Activated B cell treated with CpG ODN at 0.5 μM for 24 hours (primary cell): Measurements from ENCODE around the gene RFPL2. TPM values are rescaled to one million over a fixed set of nuclear protein-coding genes. Genes with fewer than 3 reads are reported as not detected.
"Not testable (repeated sequence)": the region's sequence is repeated elsewhere in the genome, so short reads cannot be mapped to it uniquely, and the experiment has no call there.

Experiments used
- ATAC-seq: fragments of 200-7000 bp; cut with Tn5 transposase; one replicate; pipeline ENCODE4 v1.10.0; 2021; ENCODE audit warnings: low read depth, mild to moderate bottlenecking, moderate library complexity
- CTCF ChIA-PET: fragments of 350-600 bp; sonication (Branson Sonifier 250); formaldehyde crosslinking; loops from one replicate; lab custom pipeline; 2021; ENCODE audit warnings: antibody characterized with exemption; lab: Charles Lee
- POLR2A ChIA-PET: fragments of 350-600 bp; sonication (Branson Sonifier 250); formaldehyde crosslinking; loops from one replicate; lab custom pipeline; 2021; ENCODE audit warnings: antibody characterized with exemption; lab: Charles Lee
- DNase-seq: peaks from one replicate; pipeline ENCODE4 v3.0.0; 2022
- H3K27ac Mint-ChIP-seq: one replicate; pipeline ENCODE4 v1.8.0; 2020; ENCODE audit warnings: mixed read lengths
- H3K27me3 Mint-ChIP-seq: one replicate; pipeline ENCODE4 v1.8.0; 2021; ENCODE audit warnings: mixed read lengths
- H3K36me3 Mint-ChIP-seq: one replicate; pipeline ENCODE4 v1.8.0; 2021; ENCODE audit warnings: low read depth, mixed read lengths
- H3K4me1 Mint-ChIP-seq: one replicate; pipeline ENCODE4 v1.8.0; 2021; ENCODE audit warnings: mixed read lengths
- H3K4me3 Mint-ChIP-seq: one replicate; pipeline ENCODE4 v1.8.0; 2020; ENCODE audit warnings: mild to moderate bottlenecking, mixed read lengths
- H3K9me3 Mint-ChIP-seq: one replicate; pipeline ENCODE4 v1.8.0; 2020; ENCODE audit warnings: mixed read lengths
- intact Hi-C: fragments of 100-400 bp; cut with micrococcal nuclease; formaldehyde crosslinking; loops from one replicate; pipeline ENCODE4 v1.15.1; 2024
- total RNA-seq: library from RNA; stranded (reverse); gene quantifications from 2 replicates; pipeline ENCODE4 v1.2.3, GENCODE V29; 2022
- TF ChIP-seq, protein P1 (sequence below): fragments of 200-600 bp; IDR thresholded peaks from one replicate; pipeline ENCODE4 v1.8.0; 2022; ENCODE audit warnings: antibody characterized with exemption, mild to moderate bottlenecking

Gene RFPL2
- total RNA-seq, 1 donor from 2014 or later, result not detected

DNA sequence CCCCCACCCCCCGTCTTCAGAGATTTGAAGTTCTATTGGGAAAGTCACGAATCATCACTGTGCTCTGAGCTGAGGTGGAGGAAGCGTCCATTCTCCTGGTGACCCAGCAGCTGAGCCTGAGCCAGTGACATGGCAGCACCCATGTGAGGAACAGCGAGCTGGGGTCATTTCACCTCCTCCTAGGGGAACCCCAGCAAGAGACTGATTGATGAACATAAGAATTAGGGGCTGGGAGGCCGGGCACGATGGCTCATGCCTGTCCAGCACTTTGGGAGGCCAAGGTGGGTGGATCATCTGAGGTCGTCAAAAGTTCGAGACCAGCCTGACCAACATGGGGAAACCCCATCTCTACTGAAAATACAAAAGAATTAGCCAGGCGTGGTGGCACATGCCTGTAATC, 11.5 kb downstream of the RFPL2 start:
- CTCF ChIA-PET, DNase-seq, POLR2A ChIA-PET, H3K27ac Mint-ChIP-seq, H3K4me1 Mint-ChIP-seq, H3K4me3 Mint-ChIP-seq, intact Hi-C loops, H3K36me3 Mint-ChIP-seq, ATAC-seq, H3K9me3 Mint-ChIP-seq: not testable (repeated sequence)
- H3K27me3 Mint-ChIP-seq, result peaks cover 26% of the 10 kb centered on the region

DNA sequence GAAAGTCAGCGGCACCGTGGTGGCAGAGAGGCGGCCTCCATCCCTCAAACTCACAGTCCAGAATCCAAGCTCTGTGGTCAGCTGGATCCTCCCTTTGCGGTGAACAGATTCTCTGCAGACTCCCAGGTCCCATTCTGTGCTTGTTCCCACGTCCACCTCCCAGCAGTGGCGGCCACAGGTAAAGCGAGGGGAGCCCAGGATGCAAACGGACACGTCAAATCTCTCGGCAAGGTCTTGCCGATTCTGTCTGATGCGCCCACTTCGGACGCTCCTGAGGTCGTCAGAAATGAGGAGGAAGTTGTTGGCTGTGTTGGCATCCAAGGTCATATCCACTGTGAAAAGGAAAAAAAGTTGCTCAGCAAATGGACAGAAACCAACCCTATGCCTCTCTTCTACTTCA, 13.9 kb downstream of the RFPL2 start:
- H3K36me3 Mint-ChIP-seq, CTCF ChIA-PET, H3K4me1 Mint-ChIP-seq: not testable (repeated sequence)

DNA sequence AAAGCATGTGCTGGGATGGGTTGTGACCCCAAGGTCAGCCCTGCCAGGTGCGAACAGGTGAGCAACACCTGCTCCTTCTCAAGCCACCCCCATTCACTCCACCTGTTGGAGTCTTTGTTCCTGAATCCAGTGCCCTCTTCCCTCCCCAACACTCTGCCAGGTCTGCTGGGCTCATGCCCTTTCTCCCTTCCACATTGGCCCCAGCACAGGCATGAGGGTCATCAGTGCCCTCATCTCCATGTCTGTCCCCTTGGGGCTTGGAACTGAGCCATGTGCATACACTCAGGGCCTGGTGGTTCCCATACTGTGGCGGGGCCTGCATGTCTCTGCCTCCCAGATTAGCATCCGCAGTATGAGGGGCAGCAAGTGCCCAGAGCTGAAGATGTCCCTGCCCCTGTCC, 19.1 kb downstream of the RFPL2 start:
- DNase-seq, result no peak
- ChIA-PET CTCF (no interaction called here), POLR2A (no interaction called here)
- TF ChIP-seq, protein P1, sequence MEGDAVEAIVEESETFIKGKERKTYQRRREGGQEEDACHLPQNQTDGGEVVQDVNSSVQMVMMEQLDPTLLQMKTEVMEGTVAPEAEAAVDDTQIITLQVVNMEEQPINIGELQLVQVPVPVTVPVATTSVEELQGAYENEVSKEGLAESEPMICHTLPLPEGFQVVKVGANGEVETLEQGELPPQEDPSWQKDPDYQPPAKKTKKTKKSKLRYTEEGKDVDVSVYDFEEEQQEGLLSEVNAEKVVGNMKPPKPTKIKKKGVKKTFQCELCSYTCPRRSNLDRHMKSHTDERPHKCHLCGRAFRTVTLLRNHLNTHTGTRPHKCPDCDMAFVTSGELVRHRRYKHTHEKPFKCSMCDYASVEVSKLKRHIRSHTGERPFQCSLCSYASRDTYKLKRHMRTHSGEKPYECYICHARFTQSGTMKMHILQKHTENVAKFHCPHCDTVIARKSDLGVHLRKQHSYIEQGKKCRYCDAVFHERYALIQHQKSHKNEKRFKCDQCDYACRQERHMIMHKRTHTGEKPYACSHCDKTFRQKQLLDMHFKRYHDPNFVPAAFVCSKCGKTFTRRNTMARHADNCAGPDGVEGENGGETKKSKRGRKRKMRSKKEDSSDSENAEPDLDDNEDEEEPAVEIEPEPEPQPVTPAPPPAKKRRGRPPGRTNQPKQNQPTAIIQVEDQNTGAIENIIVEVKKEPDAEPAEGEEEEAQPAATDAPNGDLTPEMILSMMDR, result no peak
- no peaks in the 10 kb centered on the region for H3K9me3 Mint-ChIP-seq
- H3K36me3 Mint-ChIP-seq, result no peaks in the 10 kb centered on the region
- H3K4me1 Mint-ChIP-seq, result no peaks in the 10 kb centered on the region
- peaks cover 24% of the 10 kb centered on the region for H3K27me3 Mint-ChIP-seq
- intact Hi-C loops, result no loop called here
- no peak for ATAC-seq
- H3K4me3 Mint-ChIP-seq, result no peak overlapping the region
- H3K27ac Mint-ChIP-seq, result no peak overlapping the region

More for the DNA sequence above, 13.9 kb downstream of the RFPL2 start:
- POLR2A ChIA-PET, DNase-seq, ATAC-seq, H3K9me3 Mint-ChIP-seq, intact Hi-C loops, H3K4me3 Mint-ChIP-seq, H3K27ac Mint-ChIP-seq: not testable (repeated sequence)
- H3K27me3 Mint-ChIP-seq, result peaks cover 24% of the 10 kb centered on the region

DNA sequence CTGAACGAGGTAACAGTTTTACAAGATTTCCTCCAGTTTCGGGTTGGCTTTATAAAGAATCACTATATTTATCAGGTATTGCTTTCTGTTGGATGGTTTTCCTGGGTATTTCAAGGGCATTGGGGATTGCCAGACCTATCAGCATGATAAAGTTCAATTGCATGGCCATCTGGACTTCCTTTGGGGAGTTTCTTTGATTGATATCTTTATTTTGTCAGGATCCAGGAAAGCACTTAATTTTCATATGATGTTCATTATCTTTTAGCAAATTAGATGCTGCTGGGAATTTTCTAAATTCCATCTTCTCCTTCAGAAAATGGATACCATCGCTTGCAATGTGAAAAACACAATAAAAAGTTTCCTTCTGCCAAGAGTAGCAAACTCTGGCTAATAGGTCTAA, 21.2 kb downstream of the RFPL2 start:
- DNase-seq (no peak), ATAC-seq (no peak)
- H3K9me3 Mint-ChIP-seq, result no peaks in the 10 kb centered on the region
- CTCF ChIA-PET, result no interaction called here
- H3K36me3 Mint-ChIP-seq, result no peaks in the 10 kb centered on the region
- H3K4me3 Mint-ChIP-seq, result no peak overlapping the region
- H3K27ac Mint-ChIP-seq, result no peak overlapping the region
- H3K27me3 Mint-ChIP-seq, result peaks cover 21% of the 10 kb centered on the region
- no peaks in the 10 kb centered on the region for H3K4me1 Mint-ChIP-seq
- TF ChIP-seq, protein P1, result no peak
- POLR2A ChIA-PET, result no interaction called here
- intact Hi-C loops, result no loop called here

DNA sequence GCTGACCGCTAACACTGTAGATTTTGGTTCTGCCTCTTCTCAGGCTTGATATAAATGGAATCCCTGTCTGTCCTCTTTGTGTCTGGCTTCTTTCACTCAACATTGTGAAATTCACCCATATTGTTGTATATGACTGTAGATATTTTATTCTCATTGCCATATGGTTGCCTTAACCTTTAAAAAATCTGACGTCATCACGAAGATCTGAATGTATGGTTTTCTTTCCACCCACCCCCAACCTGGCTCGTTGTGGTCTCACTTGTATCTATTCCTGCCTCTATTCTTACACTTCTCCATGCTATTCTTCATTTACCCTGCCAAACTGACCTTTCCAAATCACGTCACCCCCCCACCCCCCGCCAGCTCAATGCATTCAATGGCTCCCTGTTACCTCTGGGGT, 23.8 kb downstream of the RFPL2 start:
- TF ChIP-seq, protein P1, result no peak
- ChIA-PET CTCF (no interaction called here), POLR2A (no interaction called here)

DNA sequence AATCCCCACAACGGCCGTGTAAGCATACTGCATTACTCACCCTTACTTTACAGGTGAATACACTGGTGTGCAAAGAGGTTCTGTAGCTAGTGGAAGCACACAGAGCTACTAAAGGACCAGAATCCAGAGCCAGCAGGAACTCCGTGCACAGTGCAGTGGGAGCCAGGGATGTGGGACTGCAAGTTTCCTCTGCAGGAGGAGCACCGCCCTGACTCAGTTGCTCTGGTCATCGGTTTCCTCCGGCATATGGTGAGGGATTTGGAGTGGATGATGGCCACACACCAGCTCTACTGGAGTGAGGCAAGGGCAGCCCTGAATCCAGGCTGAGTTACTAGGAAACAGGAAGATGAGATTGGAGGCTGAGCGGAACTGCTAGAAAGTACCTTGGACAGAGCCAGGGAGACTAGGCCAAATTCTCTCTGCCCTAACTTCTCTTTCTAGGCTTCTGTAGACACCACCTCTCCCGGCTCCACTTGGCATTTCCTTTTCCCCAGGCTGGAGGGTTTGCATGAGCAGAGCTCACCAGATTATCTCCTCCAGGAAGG, 27.6 kb downstream of the RFPL2 start:
- Mint-ChIP-seq H3K36me3 (no peaks in the 10 kb centered on the region), H3K27ac (no peak overlapping the region), H3K9me3 (no peaks in the 10 kb centered on the region), H3K4me3 (no peak overlapping the region), H3K27me3 (peaks cover 34% of the 10 kb centered on the region), H3K4me1 (no peaks in the 10 kb centered on the region)
- intact Hi-C loops, result no loop called here
- ATAC-seq (no peak), DNase-seq (no peak)
- ChIA-PET POLR2A (no interaction called here), CTCF (no interaction called here)
- TF ChIP-seq, protein P1, result no peak

More for the DNA sequence above, 23.8 kb downstream of the RFPL2 start:
- intact Hi-C loops, result no loop called here
- H3K4me3 Mint-ChIP-seq, result no peak overlapping the region
- H3K36me3 Mint-ChIP-seq, result no peaks in the 10 kb centered on the region
- peaks cover 28% of the 10 kb centered on the region for H3K27me3 Mint-ChIP-seq
- ATAC-seq (no peak), DNase-seq (no peak)
- H3K4me1 Mint-ChIP-seq, result no peaks in the 10 kb centered on the region
- H3K9me3 Mint-ChIP-seq, result no peaks in the 10 kb centered on the region
- H3K27ac Mint-ChIP-seq, result no peak overlapping the region
